ENCODE results near the gene LDB3. TPM values are rescaled to one million over a fixed set of nuclear protein-coding genes. Genes with fewer than 3 reads are reported as not detected.

Gene LDB3
- total RNA-seq, 1 donor from 2014 or later: 92.0 TPM

DNA sequence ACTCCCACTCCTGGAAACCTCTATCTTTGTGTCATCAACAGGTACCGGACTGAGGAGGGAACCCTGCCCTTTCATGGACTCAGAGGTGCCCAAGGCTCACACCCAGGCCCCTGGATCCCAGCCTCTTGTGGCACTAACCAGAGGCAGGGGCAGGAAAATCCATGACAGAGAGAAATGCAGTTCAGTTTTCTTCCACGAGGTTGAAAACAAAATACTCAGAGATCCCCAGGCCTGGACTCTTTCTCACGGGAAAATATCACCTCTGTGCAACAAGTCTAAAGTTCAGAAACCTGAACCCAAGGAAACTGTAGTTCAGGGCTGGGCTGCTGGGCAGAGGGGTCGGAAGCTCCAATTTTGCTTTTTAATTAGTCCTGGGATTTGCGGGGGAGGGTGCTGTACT is 35.4 kb upstream of the LDB3 start:
- TF ChIP-seq, protein P1, sequence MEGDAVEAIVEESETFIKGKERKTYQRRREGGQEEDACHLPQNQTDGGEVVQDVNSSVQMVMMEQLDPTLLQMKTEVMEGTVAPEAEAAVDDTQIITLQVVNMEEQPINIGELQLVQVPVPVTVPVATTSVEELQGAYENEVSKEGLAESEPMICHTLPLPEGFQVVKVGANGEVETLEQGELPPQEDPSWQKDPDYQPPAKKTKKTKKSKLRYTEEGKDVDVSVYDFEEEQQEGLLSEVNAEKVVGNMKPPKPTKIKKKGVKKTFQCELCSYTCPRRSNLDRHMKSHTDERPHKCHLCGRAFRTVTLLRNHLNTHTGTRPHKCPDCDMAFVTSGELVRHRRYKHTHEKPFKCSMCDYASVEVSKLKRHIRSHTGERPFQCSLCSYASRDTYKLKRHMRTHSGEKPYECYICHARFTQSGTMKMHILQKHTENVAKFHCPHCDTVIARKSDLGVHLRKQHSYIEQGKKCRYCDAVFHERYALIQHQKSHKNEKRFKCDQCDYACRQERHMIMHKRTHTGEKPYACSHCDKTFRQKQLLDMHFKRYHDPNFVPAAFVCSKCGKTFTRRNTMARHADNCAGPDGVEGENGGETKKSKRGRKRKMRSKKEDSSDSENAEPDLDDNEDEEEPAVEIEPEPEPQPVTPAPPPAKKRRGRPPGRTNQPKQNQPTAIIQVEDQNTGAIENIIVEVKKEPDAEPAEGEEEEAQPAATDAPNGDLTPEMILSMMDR (IDR thresholded peaks at IDR 0.05; ENCODE audit: partially characterized antibody, unreplicated experiment): no peak
- H3K27ac Mint-ChIP-seq (ENCODE audit: unreplicated experiment): no peak overlapping the region

DNA sequence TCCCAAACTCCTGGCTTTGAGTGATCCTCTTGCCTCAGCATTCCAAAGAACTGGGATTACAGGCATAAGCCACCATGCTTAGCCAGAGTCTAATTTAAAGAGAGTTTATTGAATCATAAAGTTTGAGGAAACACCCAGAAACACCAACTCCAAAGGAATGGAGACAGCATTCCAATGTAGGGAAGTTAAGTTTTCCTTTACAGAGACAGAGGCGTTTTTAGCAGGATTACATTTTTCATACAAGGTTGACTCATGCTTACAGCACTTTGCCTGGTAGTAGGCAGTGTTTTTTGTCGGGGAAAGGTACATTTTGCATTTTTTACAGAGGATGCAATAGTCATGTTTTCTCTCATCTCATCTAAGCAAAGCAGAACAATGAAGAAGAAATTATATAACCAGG is 32.9 kb upstream of the LDB3 start:
- H3K36me3 Mint-ChIP-seq (ENCODE audit: unreplicated experiment): no peaks in the 10 kb centered on the region
- H3K4me1 Mint-ChIP-seq (ENCODE audit: low read depth, unreplicated experiment): no peaks in the 10 kb centered on the region
- H3K27ac Mint-ChIP-seq (ENCODE audit: unreplicated experiment): no peak overlapping the region
- no peak for DNase-seq
- H3K27me3 Mint-ChIP-seq (ENCODE audit: unreplicated experiment): peaks cover 3% of the 10 kb centered on the region
- TF ChIP-seq, protein P1 (IDR thresholded peaks at IDR 0.05; ENCODE audit: partially characterized antibody, unreplicated experiment): no peak
- H3K4me3 Mint-ChIP-seq (ENCODE audit: unreplicated experiment): no peak overlapping the region
- H3K9me3 Mint-ChIP-seq (ENCODE audit: unreplicated experiment): peaks cover 1% of the 10 kb centered on the region

More for the DNA sequence above, 35.4 kb upstream of the LDB3 start:
- peaks cover 3% of the 10 kb centered on the region for H3K9me3 Mint-ChIP-seq (ENCODE audit: unreplicated experiment)
- DNase-seq: no peak
- H3K36me3 Mint-ChIP-seq (ENCODE audit: unreplicated experiment): no peaks in the 10 kb centered on the region
- peaks cover 3% of the 10 kb centered on the region for H3K27me3 Mint-ChIP-seq (ENCODE audit: unreplicated experiment)
- no peaks in the 10 kb centered on the region for H3K4me1 Mint-ChIP-seq (ENCODE audit: low read depth, unreplicated experiment)
- H3K4me3 Mint-ChIP-seq (ENCODE audit: unreplicated experiment): no peak overlapping the region

DNA sequence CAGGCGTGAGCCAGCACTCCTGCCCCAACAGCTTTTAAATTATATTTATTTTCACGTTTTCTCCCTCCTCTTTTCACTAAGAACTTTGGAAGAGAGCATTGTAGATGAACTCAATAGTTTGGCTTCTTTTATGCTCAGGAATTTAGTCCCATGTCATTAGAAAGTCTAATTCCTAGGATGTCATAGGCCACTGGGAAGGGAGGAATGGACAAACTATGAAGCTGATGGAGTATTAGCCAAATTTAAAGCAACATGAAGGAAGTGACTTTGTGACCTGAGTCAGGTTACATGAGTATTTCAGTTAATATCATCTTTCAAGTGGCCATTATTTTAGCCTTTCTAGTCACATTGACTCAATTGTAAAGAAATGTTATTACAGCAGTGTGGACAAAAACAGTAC is 32.0 kb upstream of the LDB3 start:
- DNase-seq: no peak
- Mint-ChIP-seq H3K4me3 (ENCODE audit: unreplicated experiment) (no peak overlapping the region), H3K27me3 (ENCODE audit: unreplicated experiment) (peaks cover 3% of the 10 kb centered on the region), H3K4me1 (ENCODE audit: low read depth, unreplicated experiment) (no peaks in the 10 kb centered on the region), H3K9me3 (ENCODE audit: unreplicated experiment) (no peaks in the 10 kb centered on the region), H3K36me3 (ENCODE audit: unreplicated experiment) (no peaks in the 10 kb centered on the region), H3K27ac (ENCODE audit: unreplicated experiment) (no peak overlapping the region)
- TF ChIP-seq, protein P1 (IDR thresholded peaks at IDR 0.05; ENCODE audit: partially characterized antibody, unreplicated experiment): no peak

DNA sequence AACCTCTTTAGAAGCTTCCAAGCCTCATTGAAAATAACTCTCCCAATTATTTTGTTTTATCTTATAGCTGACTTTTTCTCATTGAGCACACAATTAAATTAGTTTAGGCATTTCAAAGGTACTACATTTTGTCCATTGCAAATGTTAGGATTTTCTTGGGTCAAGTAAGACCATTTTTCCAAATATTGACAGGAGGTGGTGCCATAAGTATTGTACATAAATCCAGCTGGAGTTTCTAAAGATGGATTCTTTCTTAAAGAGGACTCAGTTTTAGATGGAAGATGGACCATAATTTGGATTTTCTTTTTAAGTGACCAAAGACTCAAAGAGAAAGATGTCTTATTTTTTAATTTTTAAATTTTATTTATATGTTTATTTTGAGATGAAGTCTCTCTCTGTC is 26.3 kb upstream of the LDB3 start:
- H3K4me1 Mint-ChIP-seq (ENCODE audit: low read depth, unreplicated experiment): peaks cover 2% of the 10 kb centered on the region
- H3K4me3 Mint-ChIP-seq (ENCODE audit: unreplicated experiment): no peak overlapping the region
- TF ChIP-seq, protein P1 (IDR thresholded peaks at IDR 0.05; ENCODE audit: partially characterized antibody, unreplicated experiment): no peak
- no peaks in the 10 kb centered on the region for H3K9me3 Mint-ChIP-seq (ENCODE audit: unreplicated experiment)
- no peaks in the 10 kb centered on the region for H3K27me3 Mint-ChIP-seq (ENCODE audit: unreplicated experiment)
- DNase-seq: no peak
- no peak overlapping the region for H3K27ac Mint-ChIP-seq (ENCODE audit: unreplicated experiment)
- H3K36me3 Mint-ChIP-seq (ENCODE audit: unreplicated experiment): no peaks in the 10 kb centered on the region

DNA sequence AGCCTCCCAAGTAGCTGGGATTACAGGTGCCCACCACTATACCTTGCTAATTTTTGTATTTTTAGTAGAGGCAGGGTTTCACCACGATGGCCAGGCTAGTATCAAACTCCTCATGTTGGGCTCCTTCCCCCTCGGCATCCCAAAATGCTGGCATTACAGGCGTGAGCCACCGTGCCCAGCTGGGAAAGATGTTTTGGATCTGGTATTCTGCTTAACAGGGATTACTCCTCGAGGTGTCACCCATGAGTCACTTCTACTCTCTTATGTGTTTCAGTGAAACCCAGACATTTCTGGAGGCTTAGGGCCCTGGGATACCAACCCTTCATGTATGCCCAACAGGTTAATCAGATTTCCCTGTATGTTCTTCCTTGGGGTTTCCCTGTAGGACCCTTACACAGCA is 25.8 kb upstream of the LDB3 start:
- H3K4me3 Mint-ChIP-seq (ENCODE audit: unreplicated experiment): no peak overlapping the region
- H3K9me3 Mint-ChIP-seq (ENCODE audit: unreplicated experiment): no peaks in the 10 kb centered on the region
- peaks cover 2% of the 10 kb centered on the region for H3K4me1 Mint-ChIP-seq (ENCODE audit: low read depth, unreplicated experiment)
- H3K27me3 Mint-ChIP-seq (ENCODE audit: unreplicated experiment): no peaks in the 10 kb centered on the region
- no peak overlapping the region for H3K27ac Mint-ChIP-seq (ENCODE audit: unreplicated experiment)
- TF ChIP-seq, protein P1 (IDR thresholded peaks at IDR 0.05; ENCODE audit: partially characterized antibody, unreplicated experiment): no peak
- H3K36me3 Mint-ChIP-seq (ENCODE audit: unreplicated experiment): no peaks in the 10 kb centered on the region
- DNase-seq: no peak

Measured in glutamatergic neuron (in vitro differentiated cells).